NT2/D1 (cell line): Measurements from ENCODE around the gene UGT3A2.
"Not testable (repeated sequence)": the region's sequence is repeated elsewhere in the genome, so short reads cannot be mapped to it uniquely, and the experiment has no call there.

Source experiments
- DNase-seq: peaks from one replicate; pipeline ENCODE4 v3.0.0-alpha.2; 2011; ENCODE audit warnings: low read depth, low spot score
- H3K27me3 ChIP-seq: 2 replicates; pipeline ENCODE4 v1.6.0; 2011; ENCODE audit warnings: mild to moderate bottlenecking; ENCODE audit not compliant: insufficient read length, insufficient read depth
- H3K36me3 ChIP-seq: 2 replicates; pipeline ENCODE4 v1.6.1; 2011; ENCODE audit warnings: mild to moderate bottlenecking, low read length, mixed read lengths; ENCODE audit not compliant: insufficient read depth, insufficient read length
- H3K4me1 ChIP-seq: 2 replicates; pipeline ENCODE4 v1.5.1; 2011; ENCODE audit not compliant: insufficient read depth, insufficient read length
- H3K4me3 ChIP-seq: 2 replicates; pipeline ENCODE4 v1.5.1; 2011; ENCODE audit warnings: low read depth; ENCODE audit not compliant: insufficient read length
- H3K9ac ChIP-seq: 2 replicates; pipeline ENCODE4 v1.6.0; 2011; ENCODE audit warnings: low read depth; ENCODE audit not compliant: insufficient read length
- H3K9me3 ChIP-seq: 2 replicates; pipeline ENCODE4 v1.5.1; 2011; ENCODE audit warnings: mild to moderate bottlenecking, low read length; ENCODE audit not compliant: insufficient read depth
- SUZ12 ChIP-seq: IDR thresholded peaks from 2 replicates; pipeline ENCODE4 v1.6.1; 2011; ENCODE audit not compliant: insufficient read length, insufficient read depth; ENCODE audit errors: extremely low read depth
- YY1 ChIP-seq: IDR thresholded peaks from 2 replicates; pipeline ENCODE4 v1.6.1; 2011; ENCODE audit not compliant: insufficient read length, insufficient read depth
- ZNF274 ChIP-seq: IDR thresholded peaks from 2 replicates; pipeline ENCODE4 v1.6.1; 2011; ENCODE audit warnings: mild to moderate bottlenecking, low read depth, low read length

The UGT3A2 gene

DNA sequence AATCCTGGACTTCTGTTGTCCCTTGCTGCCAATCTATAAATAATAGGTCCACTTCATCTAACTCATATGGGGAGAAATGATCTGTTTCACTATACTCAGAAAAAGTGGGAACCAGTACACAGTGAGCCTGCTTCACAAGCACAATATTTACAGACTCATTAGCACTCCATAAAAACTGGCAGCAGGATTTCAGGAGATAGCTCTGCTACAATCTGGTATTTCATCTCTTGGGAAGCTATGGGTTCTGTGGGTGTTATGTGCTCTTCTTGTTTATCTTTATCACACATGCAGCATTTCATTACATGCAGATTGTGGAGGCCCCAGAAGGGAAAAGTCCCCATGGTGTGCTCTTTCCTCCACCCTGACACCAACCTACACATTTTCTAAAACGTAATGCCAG, 33.2 kb downstream of the UGT3A2 start:
- H3K9ac ChIP-seq, result no peak overlapping the region
- no peak overlapping the region for H3K4me3 ChIP-seq
- DNase-seq, result no peak
- no peaks in the 10 kb centered on the region for H3K4me1 ChIP-seq
- H3K27me3 ChIP-seq, result no peaks in the 10 kb centered on the region
- no peaks in the 10 kb centered on the region for H3K36me3 ChIP-seq
- no peaks in the 10 kb centered on the region for H3K9me3 ChIP-seq
- TF ChIP-seq SUZ12, result no peak

GRCh38 chr5:36033047-36033446, 33.6 kb downstream of the UGT3A2 start:
- no peak overlapping the region for H3K4me3 ChIP-seq
- DNase-seq, result no peak
- TF ChIP-seq YY1 (no peak), ZNF274 (no peak), SUZ12 (no peak)
- no peaks in the 10 kb centered on the region for H3K36me3 ChIP-seq
- H3K4me1 ChIP-seq, result no peaks in the 10 kb centered on the region
- no peak overlapping the region for H3K9ac ChIP-seq
- H3K27me3 ChIP-seq, result no peaks in the 10 kb centered on the region
- H3K9me3 ChIP-seq, result no peaks in the 10 kb centered on the region

DNA sequence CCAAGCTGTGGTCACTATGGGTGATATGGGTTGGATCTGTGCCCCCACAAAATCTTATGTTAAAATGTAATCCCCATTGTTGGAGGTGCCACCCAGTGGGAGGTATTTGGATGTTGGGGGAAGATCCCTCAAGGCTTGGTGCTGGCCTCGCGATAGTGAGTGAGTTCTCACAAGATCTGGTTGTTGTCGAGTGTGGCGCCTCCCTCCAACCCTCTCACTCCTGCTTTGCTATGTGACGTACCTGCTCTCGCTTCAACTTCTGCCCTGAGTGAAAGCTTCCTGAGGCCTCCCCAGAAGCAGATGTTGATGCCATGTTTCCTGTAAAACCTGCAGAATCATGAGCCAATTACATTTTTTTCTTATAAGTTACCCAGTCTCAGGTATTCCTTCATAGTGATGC, 35.5 kb downstream of the UGT3A2 start:
- H3K4me1 ChIP-seq, result no peaks in the 10 kb centered on the region
- no peak for DNase-seq
- TF ChIP-seq ZNF274 (no peak), YY1 (no peak), SUZ12 (no peak)
- H3K9me3 ChIP-seq, result no peaks in the 10 kb centered on the region
- no peak overlapping the region for H3K4me3 ChIP-seq
- H3K27me3 ChIP-seq, result no peaks in the 10 kb centered on the region
- no peaks in the 10 kb centered on the region for H3K36me3 ChIP-seq
- no peak overlapping the region for H3K9ac ChIP-seq

GRCh38 chr5:36029914-36030313, 36.8 kb downstream of the UGT3A2 start:
- no peak for TF ChIP-seq SUZ12
- TF ChIP-seq YY1, result no peak
- TF ChIP-seq ZNF274, result no peak
- no peak for DNase-seq
- Histone ChIP-seq H3K4me1 (no peaks in the 10 kb centered on the region), H3K9me3 (no peaks in the 10 kb centered on the region), H3K9ac (no peak overlapping the region), H3K36me3 (no peaks in the 10 kb centered on the region), H3K27me3 (no peaks in the 10 kb centered on the region), H3K4me3 (no peak overlapping the region)

GRCh38 chr5:36028816-36029465, 37.7 kb downstream of the UGT3A2 start:
- no peaks in the 10 kb centered on the region for H3K9me3 ChIP-seq
- H3K4me3 ChIP-seq, result no peak overlapping the region
- no peaks in the 10 kb centered on the region for H3K27me3 ChIP-seq
- TF ChIP-seq YY1, result no peak
- TF ChIP-seq SUZ12, result no peak
- no peak for TF ChIP-seq ZNF274
- no peaks in the 10 kb centered on the region for H3K36me3 ChIP-seq
- no peak overlapping the region for H3K9ac ChIP-seq
- H3K4me1 ChIP-seq, result no peaks in the 10 kb centered on the region
- no peak for DNase-seq

GRCh38 chr5:36027711-36028110, 39.0 kb downstream of the UGT3A2 start:
- H3K4me1 ChIP-seq, result no peaks in the 10 kb centered on the region
- H3K9me3 ChIP-seq, result no peaks in the 10 kb centered on the region
- TF ChIP-seq ZNF274, result no peak
- no peak for TF ChIP-seq YY1
- TF ChIP-seq SUZ12, result no peak
- no peaks in the 10 kb centered on the region for H3K36me3 ChIP-seq
- H3K4me3 ChIP-seq, result no peak overlapping the region
- DNase-seq, result no peak
- H3K9ac ChIP-seq, result no peak overlapping the region
- no peaks in the 10 kb centered on the region for H3K27me3 ChIP-seq

- H3K9ac ChIP-seq, result no peak overlapping the region
- no peaks in the 10 kb centered on the region for H3K4me1 ChIP-seq
- TF ChIP-seq ZNF274, result no peak
- TF ChIP-seq YY1, result no peak
- TF ChIP-seq SUZ12, result no peak
- no peaks in the 10 kb centered on the region for H3K36me3 ChIP-seq
- no peaks in the 10 kb centered on the region for H3K27me3 ChIP-seq
- no peak overlapping the region for H3K4me3 ChIP-seq
- H3K9me3 ChIP-seq, result no peaks in the 10 kb centered on the region
- DNase-seq, result no peak
Measured at GRCh38 chr5:36026706-36027465, 39.8 kb downstream of the UGT3A2 start.

DNA sequence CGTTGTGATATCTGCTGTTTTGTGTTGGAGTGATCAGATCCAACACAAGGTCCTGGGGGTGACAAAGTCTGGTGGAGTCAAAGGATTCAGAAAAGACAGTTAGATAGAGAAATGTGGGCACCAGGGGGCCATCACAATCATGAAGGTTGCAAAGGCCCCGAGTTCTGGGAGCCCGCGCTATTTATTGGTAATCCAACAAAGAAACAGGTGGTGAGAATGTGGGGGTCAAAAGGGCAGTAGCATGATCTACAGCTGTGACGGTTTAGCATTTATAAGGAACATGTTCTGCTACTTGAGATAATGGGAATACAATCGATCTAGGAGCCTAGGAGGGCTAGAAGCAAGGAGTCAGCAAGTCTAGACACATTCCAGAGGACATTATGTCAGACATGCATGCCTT, 44.4 kb downstream of the UGT3A2 start:
- H3K36me3 ChIP-seq, H3K27me3 ChIP-seq, H3K9me3 ChIP-seq, H3K4me3 ChIP-seq, DNase-seq, H3K4me1 ChIP-seq, H3K9ac ChIP-seq: not testable (repeated sequence)

GRCh38 chr5:36019584-36019983, 47.1 kb downstream of the UGT3A2 start:
- DNase-seq, H3K27me3 ChIP-seq, H3K9ac ChIP-seq, H3K36me3 ChIP-seq, H3K9me3 ChIP-seq, H3K4me3 ChIP-seq, H3K4me1 ChIP-seq: not testable (repeated sequence)
